Activated T-helper 1 cell treated with anti-CD3 and anti-CD28 coated beads, Interleukin-12 subunit alpha, Interleukin-12 subunit beta, Interleukin-2, Interleukin-4 antibody, amounts not matched to agents 30 ng/mL and 10 ng/mL and 1 ng/mL, durations not matched to agents 14 hours and 24 hours and 36 hours (primary cell): ENCODE results near the gene EXOC2. TPM values are rescaled to one million over a fixed set of nuclear protein-coding genes. Genes with fewer than 3 reads are reported as not detected.

ENCODE experiments used
- DNase-seq: peaks from one replicate; pipeline ENCODE4 v3.0.0; 2021; ENCODE audit warnings: low spot score
- H3K27ac Mint-ChIP-seq: one replicate; pipeline ENCODE4 v1.8.0; 2021; ENCODE audit warnings: mild to moderate bottlenecking, mixed read lengths
- H3K27me3 Mint-ChIP-seq: one replicate; pipeline ENCODE4 v1.8.0; 2022; ENCODE audit warnings: mild to moderate bottlenecking, moderate library complexity, mixed read lengths; ENCODE audit not compliant: insufficient read depth
- H3K36me3 Mint-ChIP-seq: one replicate; pipeline ENCODE4 v1.8.0; 2021; ENCODE audit warnings: low read depth, mixed read lengths
- H3K4me1 Mint-ChIP-seq: one replicate; pipeline ENCODE4 v1.8.0; 2021; ENCODE audit warnings: low read depth, mixed read lengths
- H3K4me3 Mint-ChIP-seq: one replicate; pipeline ENCODE4 v1.8.0; 2021; ENCODE audit warnings: mild to moderate bottlenecking, moderate library complexity, mixed read lengths
- H3K9me3 Mint-ChIP-seq: one replicate; pipeline ENCODE4 v1.8.0; 2021; ENCODE audit warnings: mixed read lengths
- intact Hi-C: fragments of 100-400 bp; cut with micrococcal nuclease; formaldehyde crosslinking; loops from one replicate; pipeline ENCODE4 v1.15.1; 2024
- total RNA-seq: library from RNA; stranded (reverse); gene quantifications from 2 replicates; pipeline ENCODE4 v1.2.3, GENCODE V29; 2022

The EXOC2 gene
- 44.5 and 47.1 TPM in 2 replicates for total RNA-seq

- peak; percentile 86 for DNase-seq
- intact Hi-C loops: loop anchor here (1.0 to 5.0 kb wide), 9 partner anchors 8 to 468 kb away; no protein-coding TSS in a partner anchor
- Mint-ChIP-seq H3K9me3 (no peaks in the 10 kb centered on the region), H3K36me3 (peaks cover 9% of the 10 kb centered on the region), H3K4me3 (peak within 1 kb of the TSS; percentile 95), H3K27me3 (no peaks in the 10 kb centered on the region), H3K4me1 (peaks cover 31% of the 10 kb centered on the region), H3K27ac (peak within 1 kb of the TSS; percentile 93)
These were observed at the start of gene EXOC2 for GRCh38 chr6:692858-693722. Gene EXOC2, minus strand, starts transcription at chr6:693139. Its CDS starts 55,321 bp downstream, at chr6:637818.

GRCh38 chr6:741410-742339 lies 48.7 kb upstream of the EXOC2 start:
- Mint-ChIP-seq H3K27ac (no peak overlapping the region), H3K9me3 (no peaks in the 10 kb centered on the region), H3K27me3 (peaks cover 15% of the 10 kb centered on the region), H3K36me3 (no peaks in the 10 kb centered on the region), H3K4me3 (no peak overlapping the region), H3K4me1 (peaks cover 7% of the 10 kb centered on the region)
- no peak for DNase-seq
- intact Hi-C loops: no loop called here

GRCh38 chr6:736657-737446 lies 43.9 kb upstream of the EXOC2 start:
- H3K27ac Mint-ChIP-seq: no peak overlapping the region

GRCh38 chr6:733431-734219 lies 40.7 kb upstream of the EXOC2 start:
- H3K4me1 Mint-ChIP-seq: no peaks in the 10 kb centered on the region
- intact Hi-C loops: no loop called here

More at GRCh38 chr6:736657-737446, 43.9 kb upstream of the EXOC2 start:
- peaks cover 20% of the 10 kb centered on the region for H3K27me3 Mint-ChIP-seq
- no peak overlapping the region for H3K4me3 Mint-ChIP-seq
- no peaks in the 10 kb centered on the region for H3K9me3 Mint-ChIP-seq
- intact Hi-C loops: loop anchor here (5.0 kb wide), 1 partner anchor 170 kb away; no protein-coding TSS in a partner anchor
- no peaks in the 10 kb centered on the region for H3K36me3 Mint-ChIP-seq
- DNase-seq: no peak
- peaks cover 5% of the 10 kb centered on the region for H3K4me1 Mint-ChIP-seq

GRCh38 chr6:731924-732323 lies 39.0 kb upstream of the EXOC2 start:
- DNase-seq: no peak
- H3K4me3 Mint-ChIP-seq: no peak overlapping the region
- intact Hi-C loops: no loop called here
- no peak overlapping the region for H3K27ac Mint-ChIP-seq
- H3K27me3 Mint-ChIP-seq: peaks cover 49% of the 10 kb centered on the region
- no peaks in the 10 kb centered on the region for H3K4me1 Mint-ChIP-seq
- H3K9me3 Mint-ChIP-seq: no peaks in the 10 kb centered on the region
- no peaks in the 10 kb centered on the region for H3K36me3 Mint-ChIP-seq

More at GRCh38 chr6:733431-734219, 40.7 kb upstream of the EXOC2 start:
- Mint-ChIP-seq H3K4me3 (no peak overlapping the region), H3K27ac (no peak overlapping the region), H3K36me3 (no peaks in the 10 kb centered on the region), H3K27me3 (peaks cover 39% of the 10 kb centered on the region), H3K9me3 (no peaks in the 10 kb centered on the region)
- DNase-seq: no peak

GRCh38 chr6:729606-730320 lies 36.8 kb upstream of the EXOC2 start:
- no peaks in the 10 kb centered on the region for H3K36me3 Mint-ChIP-seq
- H3K9me3 Mint-ChIP-seq: no peaks in the 10 kb centered on the region
- H3K27me3 Mint-ChIP-seq: peaks cover 54% of the 10 kb centered on the region
- H3K27ac Mint-ChIP-seq: no peak overlapping the region
- no peaks in the 10 kb centered on the region for H3K4me1 Mint-ChIP-seq
- intact Hi-C loops: no loop called here
- no peak for DNase-seq
- no peak overlapping the region for H3K4me3 Mint-ChIP-seq

GRCh38 chr6:727856-728255 lies 34.9 kb upstream of the EXOC2 start:
- Mint-ChIP-seq H3K36me3 (no peaks in the 10 kb centered on the region), H3K27me3 (peaks cover 48% of the 10 kb centered on the region), H3K4me1 (no peaks in the 10 kb centered on the region), H3K27ac (no peak overlapping the region), H3K9me3 (no peaks in the 10 kb centered on the region), H3K4me3 (no peak overlapping the region)
- intact Hi-C loops: no loop called here
- DNase-seq: no peak

GRCh38 chr6:723540-723939 lies 30.6 kb upstream of the EXOC2 start:
- intact Hi-C loops: loop anchor here (2.0 kb wide), 1 partner anchor 713 kb away; no protein-coding TSS in a partner anchor
- H3K27me3 Mint-ChIP-seq: peaks cover 21% of the 10 kb centered on the region
- no peak for DNase-seq
- H3K27ac Mint-ChIP-seq: no peak overlapping the region
- no peaks in the 10 kb centered on the region for H3K9me3 Mint-ChIP-seq
- H3K36me3 Mint-ChIP-seq: no peaks in the 10 kb centered on the region
- no peaks in the 10 kb centered on the region for H3K4me1 Mint-ChIP-seq
- H3K4me3 Mint-ChIP-seq: no peak overlapping the region

GRCh38 chr6:722608-723007 lies 29.7 kb upstream of the EXOC2 start:
- Mint-ChIP-seq H3K9me3 (no peaks in the 10 kb centered on the region), H3K27me3 (peaks cover 12% of the 10 kb centered on the region)

GRCh38 chr6:722077-722524 lies 29.2 kb upstream of the EXOC2 start:
- no peaks in the 10 kb centered on the region for H3K36me3 Mint-ChIP-seq
- H3K4me3 Mint-ChIP-seq: no peak overlapping the region
- intact Hi-C loops: loop anchor here (1.0 to 2.0 kb wide), 5 partner anchors 11 to 715 kb away; partner anchors contain the start of gene EXOC2
- peaks cover 8% of the 10 kb centered on the region for H3K27me3 Mint-ChIP-seq
- H3K4me1 Mint-ChIP-seq: no peaks in the 10 kb centered on the region
- peak; percentile 52 for DNase-seq
- H3K9me3 Mint-ChIP-seq: no peaks in the 10 kb centered on the region
- H3K27ac Mint-ChIP-seq: no peak overlapping the region

More at GRCh38 chr6:722608-723007, 29.7 kb upstream of the EXOC2 start:
- Mint-ChIP-seq H3K36me3 (no peaks in the 10 kb centered on the region), H3K4me1 (no peaks in the 10 kb centered on the region), H3K4me3 (no peak overlapping the region), H3K27ac (no peak overlapping the region)
- intact Hi-C loops: loop anchor here (1.0 to 2.0 kb wide), 5 partner anchors 11 to 714 kb away; partner anchors contain the start of gene EXOC2
- DNase-seq: no peak

GRCh38 chr6:718345-718744 lies 25.4 kb upstream of the EXOC2 start:
- H3K4me1 Mint-ChIP-seq: peaks cover 8% of the 10 kb centered on the region
- no peaks in the 10 kb centered on the region for H3K9me3 Mint-ChIP-seq
- DNase-seq: no peak
- H3K27me3 Mint-ChIP-seq: no peaks in the 10 kb centered on the region
- H3K36me3 Mint-ChIP-seq: no peaks in the 10 kb centered on the region
- H3K27ac Mint-ChIP-seq: no peak overlapping the region
- no peak overlapping the region for H3K4me3 Mint-ChIP-seq
- intact Hi-C loops: loop anchor here (10.0 kb wide), 1 partner anchor 424 kb away; the partner anchor contains the start of gene DUSP22
